ENCODE data around the gene CREM.

CREM gene

GRCh38 chr10:35226507-35226906 lies 99.9 kb downstream of the CREM start:
- no peaks in the 10 kb centered on the region for H3K36me3 ChIP-seq (ENCODE audit: control insufficient read depth, insufficient read depth, low read length)
- H3K27ac ChIP-seq = no peak overlapping the region
- H2AFZ ChIP-seq = no peak overlapping the region
- H3K79me2 ChIP-seq = no peaks in the 10 kb centered on the region
- no peaks in the 10 kb centered on the region for H3K4me1 ChIP-seq
- TF ChIP-seq CTCF (IDR thresholded peaks at IDR 0.05) = no peak
- H3K27me3 ChIP-seq (ENCODE audit: control insufficient read depth, insufficient read depth, low read length) = peaks cover 2% of the 10 kb centered on the region
- no peaks in the 10 kb centered on the region for H3K9me3 ChIP-seq (ENCODE audit: control insufficient read depth, low read length)
- H3K4me2 ChIP-seq (ENCODE audit: low read length) = no peak overlapping the region
- H3K9ac ChIP-seq = no peak overlapping the region
- H3K4me3 ChIP-seq (ENCODE audit: low read depth, low read length) = no peak overlapping the region

DNA sequence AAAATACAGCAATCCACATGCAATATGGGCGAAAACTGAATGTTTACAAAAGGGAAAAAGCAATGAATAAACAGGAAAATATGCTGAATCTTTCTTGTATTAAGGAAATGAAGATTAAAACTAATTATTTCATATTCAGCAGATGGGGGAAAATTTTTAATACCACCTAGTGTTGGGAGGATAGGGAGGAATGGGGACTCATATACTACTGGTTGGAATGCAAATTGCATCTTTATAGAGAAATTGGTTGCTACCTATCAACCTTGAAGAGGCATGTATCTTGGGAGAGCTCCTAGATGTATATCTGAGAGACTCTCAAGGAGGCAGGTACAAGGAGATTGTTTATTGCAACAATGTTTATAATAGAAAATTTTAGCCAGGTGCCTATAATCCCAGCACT lies 101.4 kb downstream of the CREM start:
- Histone ChIP-seq H3K9me3 (ENCODE audit: control insufficient read depth, low read length) (no peaks in the 10 kb centered on the region), H3K4me3 (ENCODE audit: low read depth, low read length) (no peak overlapping the region), H3K4me2 (ENCODE audit: low read length) (no peak overlapping the region), H3K27me3 (ENCODE audit: control insufficient read depth, insufficient read depth, low read length) (peaks cover 2% of the 10 kb centered on the region), H3K36me3 (ENCODE audit: control insufficient read depth, insufficient read depth, low read length) (no peaks in the 10 kb centered on the region), H3K9ac (no peak overlapping the region), H3K4me1 (no peaks in the 10 kb centered on the region), H3K27ac (no peak overlapping the region), H3K79me2 (no peaks in the 10 kb centered on the region), H2AFZ (no peak overlapping the region)
- TF ChIP-seq CTCF (IDR thresholded peaks at IDR 0.05) = no peak

GRCh38 chr10:35231646-35232045 lies 105.0 kb downstream of the CREM start:
- Histone ChIP-seq H3K36me3 (ENCODE audit: control insufficient read depth, insufficient read depth, low read length) (no peaks in the 10 kb centered on the region), H3K79me2 (no peaks in the 10 kb centered on the region), H2AFZ (no peak overlapping the region), H3K27me3 (ENCODE audit: control insufficient read depth, insufficient read depth, low read length) (no peaks in the 10 kb centered on the region), H3K9ac (no peak overlapping the region), H3K4me3 (ENCODE audit: low read depth, low read length) (no peak overlapping the region), H3K9me3 (ENCODE audit: control insufficient read depth, low read length) (no peaks in the 10 kb centered on the region), H3K27ac (no peak overlapping the region), H3K4me2 (ENCODE audit: low read length) (no peak overlapping the region), H3K4me1 (no peaks in the 10 kb centered on the region)
- TF ChIP-seq CTCF (IDR thresholded peaks at IDR 0.05) = no peak

DNA sequence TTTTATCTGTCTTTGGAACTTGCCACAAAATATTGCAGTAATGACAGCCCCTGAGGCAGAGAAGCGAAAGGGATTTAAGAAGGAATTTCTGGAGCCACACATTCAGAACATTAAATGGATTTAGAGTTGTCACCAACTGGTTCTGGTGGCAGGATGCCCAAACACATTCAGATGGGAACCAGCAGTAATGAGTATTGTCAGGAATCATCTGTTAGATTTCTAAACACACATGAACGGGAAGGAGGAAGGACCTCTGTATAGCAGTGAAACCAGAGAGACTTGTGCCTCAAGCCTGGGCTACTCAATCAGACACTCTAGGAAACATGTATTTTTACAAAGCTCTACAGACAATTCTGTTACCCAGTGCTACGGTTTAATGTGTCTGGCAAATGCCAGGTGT lies 105.9 kb downstream of the CREM start:
- no peak overlapping the region for H2AFZ ChIP-seq
- no peak for TF ChIP-seq CTCF (IDR thresholded peaks at IDR 0.05)
- no peaks in the 10 kb centered on the region for H3K4me1 ChIP-seq
- H3K27ac ChIP-seq = no peak overlapping the region
- no peaks in the 10 kb centered on the region for H3K9me3 ChIP-seq (ENCODE audit: control insufficient read depth, low read length)
- no peak overlapping the region for H3K9ac ChIP-seq
- H3K4me3 ChIP-seq (ENCODE audit: low read depth, low read length) = no peak overlapping the region
- no peaks in the 10 kb centered on the region for H3K79me2 ChIP-seq
- no peak overlapping the region for H3K4me2 ChIP-seq (ENCODE audit: low read length)
- no peaks in the 10 kb centered on the region for H3K36me3 ChIP-seq (ENCODE audit: control insufficient read depth, insufficient read depth, low read length)
- no peaks in the 10 kb centered on the region for H3K27me3 ChIP-seq (ENCODE audit: control insufficient read depth, insufficient read depth, low read length)

DNA sequence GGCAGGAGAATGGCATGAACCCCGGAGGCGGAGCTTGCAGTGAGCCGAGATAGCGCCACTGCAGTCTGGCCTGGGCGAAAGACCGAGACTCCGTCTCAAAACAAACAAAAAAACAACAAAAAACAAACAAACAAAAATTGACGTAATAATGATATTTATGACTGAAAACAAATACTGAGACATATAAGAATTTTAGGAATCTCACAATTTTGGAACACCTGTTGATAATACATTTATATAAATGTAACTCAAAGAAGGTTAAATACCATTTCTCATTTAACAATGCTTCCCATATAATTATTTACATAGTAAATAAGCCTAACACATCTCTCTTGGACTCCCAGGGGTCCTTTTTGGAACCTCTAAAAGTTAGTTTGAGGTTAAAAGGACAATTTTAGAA lies 107.4 kb downstream of the CREM start:
- Histone ChIP-seq H3K4me2 (ENCODE audit: low read length) (no peak overlapping the region), H3K36me3 (ENCODE audit: control insufficient read depth, insufficient read depth, low read length) (no peaks in the 10 kb centered on the region), H3K79me2 (no peaks in the 10 kb centered on the region), H3K9me3 (ENCODE audit: control insufficient read depth, low read length) (no peaks in the 10 kb centered on the region), H3K9ac (no peak overlapping the region), H3K4me1 (no peaks in the 10 kb centered on the region), H3K27ac (no peak overlapping the region), H3K4me3 (ENCODE audit: low read depth, low read length) (no peak overlapping the region), H3K27me3 (ENCODE audit: control insufficient read depth, insufficient read depth, low read length) (no peaks in the 10 kb centered on the region), H2AFZ (no peak overlapping the region)
- TF ChIP-seq CTCF (IDR thresholded peaks at IDR 0.05) = no peak
